K562 (cell line): Measurements from ENCODE around the gene PDCD11. TPM values are rescaled to one million over a fixed set of nuclear protein-coding genes. Genes with fewer than 3 reads are reported as not detected.

ENCODE experiments used
- CHAMP1 ChIP-seq: fragments of 450-650 bp; IDR thresholded peaks from 2 replicates; pipeline ENCODE4 v1.6.1; 2016; ENCODE audit warnings: mild to moderate bottlenecking
- COPS2 ChIP-seq: fragments of 450-650 bp; conservative IDR thresholded peaks from 2 replicates; pipeline ENCODE4 v1.6.1; 2016; ENCODE audit warnings: mild to moderate bottlenecking, moderate library complexity
- FIP1L1 ChIP-seq: fragments of 200-400 bp; formaldehyde crosslinking; IDR thresholded peaks from 2 replicates; pipeline ENCODE4 v1.6.1; 2018; ENCODE audit warnings: mild to moderate bottlenecking, low read depth, low read length; ENCODE audit not compliant: poor library complexity, severe bottlenecking
- HLTF ChIP-seq: fragments of 450-650 bp; IDR thresholded peaks from 2 replicates; pipeline ENCODE4 v1.6.1; 2016
- HOXB6 ChIP-seq: fragments of 250-450 bp; sonication (Bioruptor Pico); IDR thresholded peaks from 2 replicates; pipeline ENCODE4 v1.5.1; 2022; ENCODE audit warnings: mild to moderate bottlenecking, borderline replicate concordance
- KDM4B ChIP-seq, 2 experiments: fragments of 450-650 bp in 1 of 2; sonication (generic) in 1 of 2; IDR thresholded peaks; 2 replicates each; pipeline ENCODE4 v1.6.1; 2016 to 2017; ENCODE audit warnings: borderline replicate concordance in 2 of 2, antibody characterized with exemption in 1 of 2, low read depth in 1 of 2, mild to moderate bottlenecking in 1 of 2
- KDM5B ChIP-seq: fragments of 200-600 bp; sonication (generic); IDR thresholded peaks from 2 replicates; pipeline ENCODE4 v1.6.1; 2012; ENCODE audit warnings: low read depth, mild to moderate bottlenecking, moderate library complexity, low read length, control low read depth, inconsistent platforms; ENCODE audit not compliant: insufficient replicate concordance
- MAFF ChIP-seq: IDR thresholded peaks from 2 replicates; pipeline ENCODE4 v1.6.1; 2012; ENCODE audit warnings: low read length, improper control_type of control experiment
- NCOA4 ChIP-seq: fragments of 450-650 bp; IDR thresholded peaks from 2 replicates; pipeline ENCODE4 v1.6.1; 2018; ENCODE audit warnings: mild to moderate bottlenecking; ENCODE audit not compliant: partially characterized antibody
- NCOR1 ChIP-seq: fragments of 450-650 bp; IDR thresholded peaks from 2 replicates; pipeline ENCODE4 v1.6.1; 2016; ENCODE audit warnings: mild to moderate bottlenecking, moderate library complexity
- NFIC ChIP-seq: fragments of 450-650 bp; IDR thresholded peaks from 2 replicates; pipeline ENCODE4 v1.6.1; 2017; ENCODE audit warnings: mild to moderate bottlenecking, inconsistent platforms
- RCOR1 ChIP-seq, 2 experiments: IDR thresholded peaks; 2 replicates each; pipeline ENCODE4 v1.6.1; 2012; ENCODE audit warnings: low read depth in 2 of 2, low read length in 2 of 2, borderline replicate concordance in 1 of 2, improper control_type of control experiment in 1 of 2
- SIX5 ChIP-seq, 2 experiments: IDR thresholded peaks; 2 replicates each; pipeline ENCODE4 v1.6.1; 2011; ENCODE audit warnings: low read length in 2 of 2, borderline replicate concordance in 1 of 2, low read depth in 1 of 2, mild to moderate bottlenecking in 1 of 2, moderate library complexity in 1 of 2; ENCODE audit not compliant: insufficient read depth in 1 of 2
- TCF7 ChIP-seq: sonication (generic); IDR thresholded peaks from 2 replicates; pipeline ENCODE4 v1.6.1; 2016; ENCODE audit warnings: antibody characterized with exemption, borderline replicate concordance
- TFAM ChIP-seq: fragments of 250-450 bp; sonication (Bioruptor Pico); conservative IDR thresholded peaks from 2 replicates; pipeline ENCODE4 v1.5.0; 2021; ENCODE audit warnings: mild to moderate bottlenecking, moderate library complexity
- ZFP1 ChIP-seq: fragments of 450-650 bp; formaldehyde crosslinking; IDR thresholded peaks from 2 replicates; pipeline ENCODE4 v1.4.0; 2020; ENCODE audit warnings: mild to moderate bottlenecking, mixed read lengths
- ZNF174 ChIP-seq: fragments of 250-450 bp; sonication (Bioruptor Pico); IDR thresholded peaks from 2 replicates; pipeline ENCODE4 v1.4.0; 2020; ENCODE audit warnings: mild to moderate bottlenecking
- ZNF589 ChIP-seq: fragments of 200-800 bp; sonication (Bioruptor generic); IDR thresholded peaks from 2 replicates; pipeline ENCODE4 v1.6.1; 2016; ENCODE audit warnings: low read depth, missing genetic modification characterization, missing compliant biosample characterization
- ZNF707 ChIP-seq: fragments of 250-450 bp; sonication (Bioruptor Pico); conservative IDR thresholded peaks from 2 replicates; pipeline ENCODE4 v1.8.0; 2022; ENCODE audit warnings: inconsistent platforms, mild to moderate bottlenecking, moderate library complexity
- polyA plus RNA-seq, 8 experiments: library from polyadenylated mRNA; depleted of rRNA in 4 of 8; stranded (reverse) in 5 of 8; unstranded in 3 of 8; fragments of >200 nt; fragmentation: Nextera tagmentation in 2 of 8; fragmentation: Illumina TruSeq in 1 of 8; extraction: Ambion mirVana in 2 of 8; extraction: Trizol in 1 of 8; gene quantifications; 2 replicates each; pipeline versions ENCODE4 v1.2.1 to v1.2.3, GENCODE V29; 2011 to 2014; ENCODE audit warnings: inconsistent platforms in 1 of 8, missing spikeins in 1 of 8
- total RNA-seq, 7 experiments: library from RNA; depleted of rRNA in 6 of 7; stranded (reverse); fragments of >200 nt in 6 of 7; fragmentation: Illumina TruSeq in 2 of 7; extraction: Trizol in 2 of 7; gene quantifications; 2 replicates each; pipeline versions ENCODE4 v1.2.1 to v1.2.3, GENCODE V29; 2011 to 2021; ENCODE audit warnings: low replicate concordance in 1 of 7
- TF ChIP-seq, protein P1 (sequence below), 2 experiments: fragments of 450-650 bp; IDR thresholded peaks; 2 replicates each; pipeline ENCODE4 v1.6.1; 2018; ENCODE audit warnings: mild to moderate bottlenecking in 2 of 2, low read depth in 1 of 2; ENCODE audit not compliant: partially characterized antibody in 2 of 2
- TF ChIP-seq, protein P2 (sequence below): fragments of 250-450 bp; sonication (Bioruptor Pico); IDR thresholded peaks from 2 replicates; pipeline ENCODE4 v1.9.0; 2021; ENCODE audit warnings: mild to moderate bottlenecking

PDCD11 gene
- total and polyA plus RNA-seq, 9 of the 15 experiments (the other 6 are each of a cell fraction or from before 2014, with no cell fraction given) = 14.8 to 73.8 (median 50.0) TPM

DNA sequence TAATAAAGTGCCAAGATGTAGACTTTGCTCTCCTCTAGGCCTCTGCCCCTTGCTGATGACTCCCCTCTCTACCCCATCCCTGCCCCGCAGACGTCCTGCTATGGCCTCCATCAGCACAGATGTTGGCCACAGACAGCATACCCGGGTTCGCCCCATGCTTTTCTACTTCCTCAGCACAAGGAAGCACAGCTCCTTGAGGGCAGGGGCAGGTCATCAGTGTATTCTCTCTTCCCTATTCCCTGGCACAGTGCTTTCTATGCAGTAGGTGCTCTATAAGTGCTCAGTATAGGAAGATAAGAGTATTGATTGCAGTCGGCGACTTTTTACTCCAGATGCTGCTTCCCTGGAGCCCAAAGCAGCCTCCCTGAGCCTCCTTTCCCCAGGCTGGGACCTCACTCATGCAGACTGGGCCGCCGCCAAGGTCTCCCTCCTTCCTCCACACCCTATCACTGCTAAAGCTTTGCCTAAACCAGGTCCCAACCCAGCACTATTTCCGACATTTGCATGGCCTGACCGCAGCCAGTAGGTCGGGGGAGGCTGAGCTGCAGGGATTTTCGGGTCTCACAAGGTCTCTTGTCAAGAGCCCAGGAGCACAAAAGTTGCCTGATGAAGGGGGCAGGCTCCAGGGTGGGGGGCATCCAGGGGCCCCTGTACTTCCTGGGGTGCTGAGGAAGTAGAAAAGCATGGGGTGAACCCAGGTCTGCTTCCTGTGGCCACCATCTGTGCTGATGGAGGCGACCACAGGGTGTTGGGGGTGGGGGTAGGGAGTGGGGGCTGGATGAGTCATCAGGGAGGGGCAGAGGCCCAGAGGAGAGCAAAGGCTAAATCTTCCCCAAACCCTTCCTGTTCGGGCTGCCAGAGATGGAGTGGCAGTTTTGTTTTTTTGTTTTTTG is 74.6 kb downstream of the PDCD11 start (continued):
- TF ChIP-seq, protein P1, sequence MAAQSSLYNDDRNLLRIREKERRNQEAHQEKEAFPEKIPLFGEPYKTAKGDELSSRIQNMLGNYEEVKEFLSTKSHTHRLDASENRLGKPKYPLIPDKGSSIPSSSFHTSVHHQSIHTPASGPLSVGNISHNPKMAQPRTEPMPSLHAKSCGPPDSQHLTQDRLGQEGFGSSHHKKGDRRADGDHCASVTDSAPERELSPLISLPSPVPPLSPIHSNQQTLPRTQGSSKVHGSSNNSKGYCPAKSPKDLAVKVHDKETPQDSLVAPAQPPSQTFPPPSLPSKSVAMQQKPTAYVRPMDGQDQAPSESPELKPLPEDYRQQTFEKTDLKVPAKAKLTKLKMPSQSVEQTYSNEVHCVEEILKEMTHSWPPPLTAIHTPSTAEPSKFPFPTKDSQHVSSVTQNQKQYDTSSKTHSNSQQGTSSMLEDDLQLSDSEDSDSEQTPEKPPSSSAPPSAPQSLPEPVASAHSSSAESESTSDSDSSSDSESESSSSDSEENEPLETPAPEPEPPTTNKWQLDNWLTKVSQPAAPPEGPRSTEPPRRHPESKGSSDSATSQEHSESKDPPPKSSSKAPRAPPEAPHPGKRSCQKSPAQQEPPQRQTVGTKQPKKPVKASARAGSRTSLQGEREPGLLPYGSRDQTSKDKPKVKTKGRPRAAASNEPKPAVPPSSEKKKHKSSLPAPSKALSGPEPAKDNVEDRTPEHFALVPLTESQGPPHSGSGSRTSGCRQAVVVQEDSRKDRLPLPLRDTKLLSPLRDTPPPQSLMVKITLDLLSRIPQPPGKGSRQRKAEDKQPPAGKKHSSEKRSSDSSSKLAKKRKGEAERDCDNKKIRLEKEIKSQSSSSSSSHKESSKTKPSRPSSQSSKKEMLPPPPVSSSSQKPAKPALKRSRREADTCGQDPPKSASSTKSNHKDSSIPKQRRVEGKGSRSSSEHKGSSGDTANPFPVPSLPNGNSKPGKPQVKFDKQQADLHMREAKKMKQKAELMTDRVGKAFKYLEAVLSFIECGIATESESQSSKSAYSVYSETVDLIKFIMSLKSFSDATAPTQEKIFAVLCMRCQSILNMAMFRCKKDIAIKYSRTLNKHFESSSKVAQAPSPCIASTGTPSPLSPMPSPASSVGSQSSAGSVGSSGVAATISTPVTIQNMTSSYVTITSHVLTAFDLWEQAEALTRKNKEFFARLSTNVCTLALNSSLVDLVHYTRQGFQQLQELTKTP (IDR thresholded peaks at IDR 0.05; ENCODE audit: low read depth in 1 of 2, partially characterized antibody in 2 of 2) = no peak
- TF ChIP-seq KDM4B (IDR thresholded peaks at IDR 0.05; ENCODE audit: borderline replicate concordance in 2 of 2, low read depth in 1 of 2) (no peak), ZNF589 (peak; percentile 50; the same call in 1 of the 2 replicates), ZNF707 (CRISPR knock-in tag) (no peak), FIP1L1 (no peak), SIX5 (IDR thresholded peaks at IDR 0.05; ENCODE audit: borderline replicate concordance in 1 of 2, insufficient read depth in 1 of 2, low read depth in 1 of 2, low read length in 2 of 2) (no peak), NCOR1 (no peak), NFIC (peak; percentile 51), MAFF (no peak), ZNF174 (CRISPR knock-in tag) (no peak), HOXB6 (CRISPR knock-in tag) (no peak), NCOA4 (no peak), ZFP1 (no peak), RCOR1 (IDR thresholded peaks at IDR 0.05; ENCODE audit: borderline replicate concordance in 1 of 2, low read depth in 2 of 2, low read length in 2 of 2) (peak in 1 of 2 experiments; percentile 63; a peak in 2 of 4 replicates), COPS2 (no peak), TFAM (CRISPR knock-in tag) (no peak), HLTF (no peak), KDM5B (no peak), TCF7 (no peak), CHAMP1 (no peak)
- TF ChIP-seq, protein P2, sequence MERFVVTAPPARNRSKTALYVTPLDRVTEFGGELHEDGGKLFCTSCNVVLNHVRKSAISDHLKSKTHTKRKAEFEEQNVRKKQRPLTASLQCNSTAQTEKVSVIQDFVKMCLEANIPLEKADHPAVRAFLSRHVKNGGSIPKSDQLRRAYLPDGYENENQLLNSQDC (CRISPR knock-in tag) = no peak
